GM21825 (cell line): ENCODE results near the gene IGSF22.

Source experiments
- ATAC-seq: cut with Tn5 transposase; IDR thresholded peaks from one replicate; pipeline ENCODE4 v1.9.1; 2021; ENCODE audit warnings: mild to moderate bottlenecking, moderate library complexity; ENCODE audit not compliant: unreplicated experiment

IGSF22 gene

GRCh38 chr11:18715476-18715875 lies 10.5 kb downstream of the IGSF22 start:
- ATAC-seq = no peak

- no peak for ATAC-seq
Observed at GRCh38 chr11:18714443-18714780, 11.6 kb downstream of the IGSF22 start.

- ATAC-seq = no peak
Observed at GRCh38 chr11:18713646-18714442, 12.1 kb downstream of the IGSF22 start.

GRCh38 chr11:18710545-18710944 lies 15.4 kb downstream of the IGSF22 start:
- ATAC-seq = no peak

- no peak for ATAC-seq
Observed at GRCh38 chr11:18709414-18709813, 16.6 kb downstream of the IGSF22 start.

- no peak for ATAC-seq
Observed at GRCh38 chr11:18707811-18708340, 18.1 kb downstream of the IGSF22 start.

- peak; percentile 72 for ATAC-seq
Observed at GRCh38 chr11:18706330-18707243, 19.4 kb downstream of the IGSF22 start.

- ATAC-seq = no peak
Observed at GRCh38 chr11:18705651-18706281, 20.2 kb downstream of the IGSF22 start.

- ATAC-seq = no peak
Observed at GRCh38 chr11:18704698-18705097, 21.3 kb downstream of the IGSF22 start.

- ATAC-seq = no peak
Observed at GRCh38 chr11:18704045-18704645, 21.8 kb downstream of the IGSF22 start.

GRCh38 chr11:18703001-18703763 lies 22.8 kb downstream of the IGSF22 start:
- no peak for ATAC-seq

- ATAC-seq = no peak
Observed at GRCh38 chr11:18701614-18702216, 24.3 kb downstream of the IGSF22 start.

- no peak for ATAC-seq
Observed at GRCh38 chr11:18700872-18701271, 25.1 kb downstream of the IGSF22 start.

GRCh38 chr11:18700375-18700774 lies 25.6 kb downstream of the IGSF22 start:
- ATAC-seq = no peak

- no peak for ATAC-seq
Observed at GRCh38 chr11:18699848-18700261, 26.1 kb downstream of the IGSF22 start.

GRCh38 chr11:18699269-18699596 lies 26.8 kb downstream of the IGSF22 start:
- ATAC-seq = no peak

- ATAC-seq = peak; percentile 91
Observed at GRCh38 chr11:18698341-18699268, 27.4 kb downstream of the IGSF22 start, which contains the start of gene TMEM86A. Gene TMEM86A, plus strand, starts transcription at chr11:18698779. Its CDS starts 108 bp downstream, at chr11:18698887.

GRCh38 chr11:18697576-18697975 lies 28.4 kb downstream of the IGSF22 start:
- ATAC-seq = no peak
